Fibroblast of gingiva (primary cell): Measurements from ENCODE around the gene MYO1F.
"Not testable (repeated sequence)": the region's sequence is repeated elsewhere in the genome, so short reads cannot be mapped to it uniquely, and the experiment has no call there.

Experiments used
- DNase-seq: peaks from one replicate; pipeline ENCODE4 v3.0.0-alpha.2; 2011; ENCODE audit warnings: low read depth

MYO1F gene

DNA sequence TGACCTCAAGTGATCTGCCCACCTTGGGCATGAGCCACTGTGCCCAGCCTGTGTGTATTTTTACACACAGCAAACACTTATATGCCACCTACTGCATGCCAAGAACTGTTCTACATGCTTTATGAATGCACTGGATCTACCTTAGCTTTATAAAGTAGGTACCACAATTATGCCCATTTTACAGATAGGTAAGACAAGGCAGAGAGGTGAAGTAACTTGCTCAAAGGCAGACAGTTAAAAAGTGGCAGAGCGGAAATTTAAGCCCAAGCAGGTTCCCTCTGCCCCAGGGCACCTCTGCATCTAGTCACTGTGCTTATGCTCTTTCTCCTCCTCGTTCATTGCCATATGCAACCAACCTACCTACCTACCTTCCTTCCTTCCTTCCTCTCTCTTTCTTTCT is 22.8 kb upstream of the MYO1F start:
- no peak for DNase-seq

- no peak for DNase-seq
Measured at GRCh38 chr19:8596168-8596567, 18.9 kb upstream of the MYO1F start.

DNA sequence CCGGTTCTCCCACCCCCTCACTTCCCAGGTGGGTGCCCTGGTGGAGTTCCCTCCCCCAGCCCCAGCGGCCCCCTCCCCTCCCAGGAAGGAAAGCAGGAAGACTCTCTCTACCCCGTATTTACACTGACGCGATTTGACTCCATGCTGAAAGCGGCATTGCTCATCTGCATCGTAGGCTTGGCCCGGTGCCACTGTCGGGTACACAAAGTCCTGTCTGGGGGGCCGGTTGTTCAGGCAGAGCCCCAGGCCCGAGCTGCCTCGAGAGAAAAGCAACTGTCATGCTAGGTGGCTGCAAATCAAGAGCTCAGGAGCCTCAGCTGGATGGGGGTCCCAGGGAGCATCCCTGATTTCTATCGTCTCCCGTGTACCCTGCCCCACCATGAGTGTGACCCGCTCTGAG is 18.4 kb upstream of the MYO1F start:
- no peak for DNase-seq

GRCh38 chr19:8593931-8594330 is 16.7 kb upstream of the MYO1F start:
- no peak for DNase-seq

- peak; percentile 29 for DNase-seq
Measured at GRCh38 chr19:8592231-8593009, 15.2 kb upstream of the MYO1F start.

DNA sequence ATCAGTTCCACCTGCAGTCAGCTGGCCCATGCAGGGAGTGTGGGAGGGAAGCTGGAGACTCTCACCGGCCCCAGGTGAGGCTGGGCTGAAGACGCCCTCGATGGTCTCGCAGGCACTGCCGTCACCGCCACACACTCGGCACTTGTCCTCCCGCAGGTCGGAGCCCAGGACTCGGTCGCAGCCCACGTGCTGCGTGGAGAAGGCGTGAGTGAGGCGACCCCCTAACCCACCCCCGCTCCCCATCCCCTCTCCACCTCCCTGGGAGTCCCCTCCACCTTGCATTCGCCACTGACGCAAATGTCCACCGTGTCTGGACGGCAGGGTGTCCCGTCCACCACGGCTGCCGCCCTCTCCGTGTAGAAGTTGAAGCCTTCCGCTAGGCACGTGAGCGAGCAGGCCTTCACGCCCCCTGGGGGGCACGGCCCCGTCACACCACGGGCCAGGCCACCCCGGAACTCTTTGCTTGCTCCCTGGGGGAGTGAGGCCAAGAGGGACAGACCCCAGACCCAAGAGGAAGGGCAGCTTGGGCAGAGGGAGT is 12.0 kb upstream of the MYO1F start:
- DNase-seq: no peak

GRCh38 chr19:8585894-8586750 is 8.9 kb upstream of the MYO1F start:
- DNase-seq: no peak

DNA sequence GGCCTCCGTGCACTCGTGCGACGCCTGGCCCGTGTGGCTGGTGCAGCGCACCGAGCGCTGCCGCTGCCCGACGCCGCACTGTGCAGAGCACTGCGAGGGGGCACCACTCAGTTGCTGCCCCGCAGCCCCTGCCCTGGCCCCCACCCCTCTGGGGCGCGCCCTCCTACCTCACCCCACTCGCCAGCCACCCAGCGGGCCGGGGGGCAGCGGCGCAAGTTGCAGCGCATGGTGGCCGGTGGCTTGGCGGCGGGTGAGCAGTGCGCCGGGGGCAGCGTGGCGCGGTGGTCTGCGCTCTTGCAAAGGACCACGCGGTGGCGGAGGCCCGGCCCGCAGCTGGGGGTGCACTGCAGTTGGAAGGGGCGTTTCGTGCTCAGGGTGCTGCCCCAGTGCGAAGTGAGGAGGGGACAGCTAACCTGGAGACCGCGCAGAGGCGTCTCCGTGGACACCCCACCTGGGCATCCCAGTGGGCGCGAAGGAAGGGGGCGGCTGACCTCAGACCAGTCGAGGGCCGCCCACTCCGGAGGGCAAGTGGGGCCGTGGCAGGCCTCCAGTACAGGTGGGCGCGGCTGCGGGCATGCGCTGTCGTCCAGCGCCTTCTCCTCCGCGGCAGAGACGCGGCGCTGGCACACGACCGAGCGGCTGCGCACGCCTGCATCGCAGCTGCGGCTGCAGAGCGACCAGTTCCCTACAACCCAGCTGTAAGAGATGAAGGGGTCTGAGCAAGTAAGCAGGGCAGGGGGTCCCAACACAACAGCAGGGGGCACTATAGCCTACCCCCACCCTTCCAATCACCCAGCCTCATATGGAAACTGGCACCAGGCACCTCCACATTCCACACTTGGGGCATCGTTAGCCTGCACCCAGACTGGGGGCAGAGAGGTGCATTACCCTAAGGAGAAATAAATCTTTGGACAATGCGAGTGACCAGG is 8.0 kb upstream of the MYO1F start:
- DNase-seq: no peak

DNA sequence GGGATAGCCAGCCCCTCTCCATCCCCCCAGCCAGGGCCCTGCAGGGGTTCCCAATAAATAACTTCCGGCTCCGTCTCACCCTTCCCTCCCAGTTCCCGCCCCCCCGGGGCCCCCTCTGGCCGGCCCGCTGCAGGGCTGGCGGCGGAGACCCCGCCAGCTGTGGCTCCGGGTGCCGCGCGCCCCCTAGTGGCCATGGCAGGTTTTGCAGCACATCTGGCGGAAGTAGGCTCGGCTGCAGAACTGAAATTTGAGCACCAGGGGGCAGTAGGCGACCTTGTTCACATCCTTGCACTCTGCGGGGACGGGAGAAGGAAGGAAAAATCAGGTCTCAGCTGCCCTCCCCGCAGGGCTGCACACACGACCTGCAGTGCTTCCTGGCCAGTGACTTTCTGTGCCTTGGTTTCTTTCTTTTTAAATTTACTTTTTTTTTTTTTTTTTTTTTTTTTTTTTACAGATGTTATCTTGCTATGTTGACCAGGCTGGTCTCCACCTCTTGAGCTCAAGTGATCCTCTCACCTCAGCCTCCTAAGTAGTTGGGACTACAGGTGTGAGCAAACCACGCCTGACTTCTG is 3.6 kb upstream of the MYO1F start:
- peak; percentile 50 for DNase-seq

GRCh38 chr19:8578642-8579265 is 1.5 kb upstream of the MYO1F start:
- DNase-seq: peak; percentile 25

GRCh38 chr19:8577741-8578140 is 499 bp upstream of the MYO1F start:
- DNase-seq: no peak

DNA sequence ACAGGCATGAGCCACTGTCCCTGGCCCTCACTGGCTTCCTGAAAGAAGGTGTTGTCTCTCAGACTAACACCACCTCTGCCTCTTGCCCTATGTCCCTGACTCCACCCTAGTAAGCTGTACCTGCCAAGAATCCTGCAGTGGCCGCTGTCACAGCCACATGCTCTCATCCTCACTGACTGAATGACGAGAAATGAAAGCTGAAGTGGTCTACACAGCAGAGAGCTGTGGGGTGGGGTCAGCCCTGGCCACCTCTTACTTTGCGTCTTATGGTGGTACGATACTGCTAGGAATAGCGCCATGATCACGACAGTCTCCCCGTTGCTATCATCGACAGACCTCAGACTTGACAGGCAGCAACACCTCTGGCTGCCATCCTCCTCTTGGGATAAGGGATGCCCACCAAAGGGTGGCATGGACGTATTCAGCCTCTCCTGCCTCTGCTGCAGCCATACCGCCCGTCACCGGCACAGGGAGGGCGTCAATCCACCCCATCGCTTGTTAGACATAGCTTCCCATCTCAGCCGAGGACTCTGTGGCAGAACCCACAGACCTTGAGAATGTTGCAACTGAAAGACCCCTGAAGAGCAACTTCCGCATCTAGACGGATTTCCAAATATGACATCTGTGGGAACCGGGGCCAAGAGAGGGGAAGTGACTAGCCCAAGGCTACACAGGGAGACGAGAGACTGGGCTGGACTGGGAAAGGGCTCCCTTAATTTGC is 809 bp downstream of the MYO1F start:
- DNase-seq: no peak

GRCh38 chr19:8575467-8575997 is 1.7 kb downstream of the MYO1F start:
- DNase-seq: no peak

DNA sequence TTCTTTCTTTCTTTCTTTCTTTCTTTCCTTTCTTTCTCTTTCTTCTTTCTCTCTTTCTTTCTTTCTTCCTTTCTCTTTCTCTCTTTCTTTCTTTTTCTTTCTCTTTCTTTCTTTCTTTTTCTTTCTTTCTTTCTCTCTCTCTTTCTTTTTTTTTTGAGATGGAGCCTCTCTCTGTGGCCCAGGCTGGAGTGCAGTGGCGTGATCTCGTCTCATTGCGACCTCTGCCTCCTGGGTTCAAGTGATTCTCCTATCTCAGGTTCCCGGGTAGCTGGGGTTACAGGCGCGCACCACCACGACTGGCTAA is 2.7 kb downstream of the MYO1F start:
- DNase-seq: not testable (repeated sequence)

DNA sequence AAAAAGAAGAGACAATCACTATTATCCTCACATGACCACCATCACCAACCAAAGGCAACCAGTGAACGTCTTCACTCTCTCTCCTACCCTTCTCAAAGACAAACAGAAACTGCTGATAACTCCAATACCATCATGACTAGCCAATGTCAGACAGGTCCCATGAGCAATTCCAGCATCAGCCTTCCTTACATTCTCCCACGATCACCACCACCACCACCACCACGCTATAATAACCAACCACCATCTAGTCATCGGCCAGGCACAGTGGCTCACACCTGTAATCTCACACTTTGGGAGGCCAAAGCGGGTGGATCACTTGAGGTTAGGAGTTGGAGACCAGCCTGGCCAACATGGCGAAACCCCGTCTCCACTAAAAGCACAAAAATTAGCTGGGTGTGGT is 3.9 kb downstream of the MYO1F start:
- no peak for DNase-seq

DNA sequence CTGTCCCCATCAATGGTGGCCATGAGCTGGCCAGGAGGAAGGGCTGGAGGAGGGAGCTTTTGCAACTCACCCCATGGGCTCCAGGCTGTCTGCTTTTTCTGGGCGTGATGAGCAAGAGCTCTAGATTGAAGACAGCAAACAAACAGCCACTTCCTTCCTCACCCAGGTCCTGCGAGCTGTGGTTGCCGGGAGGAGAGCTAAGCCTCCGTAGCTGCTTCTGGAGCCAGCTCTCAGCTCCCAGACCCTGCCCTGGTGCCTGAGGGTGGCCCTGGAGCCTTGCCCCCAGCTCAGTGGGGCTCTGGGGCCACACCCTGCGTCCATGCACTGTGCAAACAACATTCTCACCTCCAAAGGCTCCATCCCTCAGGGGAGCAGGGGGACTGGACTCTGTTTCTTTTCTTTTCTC is 6.2 kb downstream of the MYO1F start:
- DNase-seq: peak; percentile 12

- DNase-seq: peak; percentile 84
Measured at GRCh38 chr19:8569066-8569771, 8.0 kb downstream of the MYO1F start.

DNA sequence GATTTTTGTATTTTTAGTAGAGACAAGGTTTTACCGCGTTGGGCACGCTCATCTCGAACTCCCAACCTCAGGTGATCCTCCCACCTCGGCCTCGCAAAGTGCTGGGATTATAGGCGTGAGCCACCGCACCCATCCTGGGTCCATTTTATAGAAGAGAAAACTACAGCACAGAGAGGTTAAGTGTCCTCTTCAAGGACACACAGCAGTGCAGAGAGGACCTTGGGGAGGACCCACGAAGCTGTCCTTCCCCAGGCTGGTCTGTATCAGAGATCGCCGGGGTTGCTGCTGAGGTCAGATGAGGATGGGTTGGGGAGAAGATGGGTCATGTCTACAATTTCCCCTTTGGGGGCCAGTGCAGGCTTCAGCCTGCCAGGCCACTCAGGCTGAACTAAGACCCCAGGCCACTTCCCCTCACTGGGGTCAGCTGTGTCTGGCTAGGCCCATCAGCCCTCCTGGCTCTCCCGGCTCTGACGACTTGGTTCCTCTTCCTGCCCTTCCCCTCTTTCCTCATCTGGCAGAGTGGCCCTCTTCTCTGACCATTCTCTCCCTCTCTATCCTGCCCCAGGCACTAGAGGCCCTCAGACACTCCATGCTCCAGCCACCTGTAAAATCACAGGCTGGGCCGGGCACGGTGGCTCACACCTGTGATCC is 9.6 kb downstream of the MYO1F start:
- DNase-seq: no peak

DNA sequence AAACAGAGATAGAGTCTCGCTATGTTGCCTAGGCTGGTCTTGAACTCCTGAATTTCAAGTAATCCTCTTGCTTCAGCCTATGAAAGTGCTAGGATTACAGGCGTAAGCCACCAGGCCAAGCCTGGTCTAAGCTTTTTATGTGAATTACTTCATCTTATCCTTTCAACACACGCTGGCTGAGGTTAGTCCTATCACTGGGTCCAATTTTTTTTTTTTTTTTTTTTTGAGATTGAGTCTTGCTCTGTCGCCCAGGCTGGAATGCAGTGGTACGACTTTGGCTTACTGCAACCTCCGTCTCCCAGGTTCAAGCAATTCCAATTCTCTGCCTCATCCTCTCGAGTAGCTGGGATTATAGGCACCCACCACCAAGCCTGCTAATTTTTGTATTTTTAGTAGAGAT is 10.4 kb downstream of the MYO1F start:
- no peak for DNase-seq
